HepG2 (cell line): ENCODE measurements around the gene RGS13. TPM values are rescaled to one million over a fixed set of nuclear protein-coding genes. Genes with fewer than 3 reads are reported as not detected.

Source experiments
- ARNT ChIP-seq: fragments of 450-650 bp; IDR thresholded peaks from 2 replicates; pipeline ENCODE4 v1.6.1; 2017
- CBFB ChIP-seq: sonication (generic); formaldehyde crosslinking; IDR thresholded peaks from 2 replicates; pipeline ENCODE4 v1.4.0; 2020; ENCODE audit warnings: missing genetic modification reagents
- EED ChIP-seq: sonication (generic); formaldehyde crosslinking; IDR thresholded peaks from 2 replicates; pipeline ENCODE4 v1.5.0; 2020; ENCODE audit warnings: mild to moderate bottlenecking, missing genetic modification reagents
- GFI1 ChIP-seq: sonication (generic); formaldehyde crosslinking; IDR thresholded peaks from 2 replicates; pipeline ENCODE4 v1.5.0; 2020; ENCODE audit warnings: missing genetic modification reagents, mild to moderate bottlenecking, borderline replicate concordance
- HES4 ChIP-seq: sonication (generic); formaldehyde crosslinking; IDR thresholded peaks from 2 replicates; pipeline ENCODE4 v1.9.0; 2021; ENCODE audit warnings: mild to moderate bottlenecking, missing genetic modification reagents, borderline replicate concordance
- HOXA7 ChIP-seq: sonication (generic); formaldehyde crosslinking; IDR thresholded peaks from 2 replicates; pipeline ENCODE4 v1.8.1; 2022; ENCODE audit warnings: mild to moderate bottlenecking, missing genetic modification reagents, moderate library complexity
- IRX3 ChIP-seq: sonication (generic); formaldehyde crosslinking; IDR thresholded peaks from 2 replicates; pipeline ENCODE4 v1.8.1; 2023; ENCODE audit warnings: mild to moderate bottlenecking, low read depth, missing genetic modification reagents, borderline replicate concordance
- MED13 ChIP-seq: sonication (generic); formaldehyde crosslinking; IDR thresholded peaks from 2 replicates; pipeline ENCODE4 v1.5.0; 2020; ENCODE audit warnings: missing genetic modification reagents
- NCOR1 ChIP-seq: fragments of 200-600 bp; sonication (generic); IDR thresholded peaks from 2 replicates; pipeline ENCODE4 v1.7.0; 2017; ENCODE audit warnings: antibody characterized with exemption, low read length, borderline replicate concordance
- NFYB ChIP-seq: sonication (generic); formaldehyde crosslinking; IDR thresholded peaks from 2 replicates; pipeline ENCODE4 v1.4.0; 2020; ENCODE audit warnings: missing genetic modification reagents
- NR2F2 ChIP-seq: IDR thresholded peaks from 2 replicates; pipeline ENCODE4 v1.6.1; 2012; ENCODE audit warnings: low read depth, inconsistent platforms, borderline replicate concordance
- SMARCE1 ChIP-seq: fragments of 450-650 bp; IDR thresholded peaks from 2 replicates; pipeline ENCODE4 v1.6.1; 2017; ENCODE audit warnings: borderline replicate concordance
- SOX13 ChIP-seq, 3 experiments: fragments of 450-650 bp in 1 of 3; sonication (generic) in 1 of 3; formaldehyde crosslinking in 1 of 3; IDR thresholded peaks in 2 of 3; conservative IDR thresholded peaks in 1 of 3; 2 replicates each; pipeline versions ENCODE4 v1.5.0 to v1.6.1; 2016 to 2020; ENCODE audit warnings: antibody characterized with exemption in 1 of 3, mild to moderate bottlenecking in 1 of 3, missing compliant biosample characterization in 1 of 3, missing genetic modification reagents in 1 of 3, moderate library complexity in 1 of 3
- ZBTB7B ChIP-seq: sonication (generic); formaldehyde crosslinking; IDR thresholded peaks from 2 replicates; pipeline ENCODE4 v1.4.0; 2020; ENCODE audit warnings: missing genetic modification reagents
- ZNF121 ChIP-seq: sonication (generic); formaldehyde crosslinking; IDR thresholded peaks from 2 replicates; pipeline ENCODE4 v1.5.0; 2020; ENCODE audit warnings: mild to moderate bottlenecking, missing genetic modification reagents
- ZNF275 ChIP-seq: sonication (generic); formaldehyde crosslinking; IDR thresholded peaks from 2 replicates; pipeline ENCODE4 v1.8.0; 2022; ENCODE audit warnings: missing genetic modification reagents, mild to moderate bottlenecking, inconsistent platforms, borderline replicate concordance
- ZNF639 ChIP-seq: conservative IDR thresholded peaks from 2 replicates; pipeline ENCODE4 v1.6.1; 2018; ENCODE audit warnings: missing genetic modification reagents
- ZNF782 ChIP-seq: sonication (generic); formaldehyde crosslinking; IDR thresholded peaks from 2 replicates; pipeline ENCODE4 v1.4.0; 2020; ENCODE audit warnings: missing genetic modification reagents, mild to moderate bottlenecking, borderline replicate concordance
- ZNF839 ChIP-seq: sonication (generic); formaldehyde crosslinking; IDR thresholded peaks from 2 replicates; pipeline ENCODE4 v1.4.0; 2020; ENCODE audit warnings: missing genetic modification reagents, mild to moderate bottlenecking, borderline replicate concordance
- ZSCAN30 ChIP-seq: sonication (generic); formaldehyde crosslinking; IDR thresholded peaks from 2 replicates; pipeline ENCODE4 v1.5.0; 2020; ENCODE audit warnings: mild to moderate bottlenecking, missing genetic modification reagents
- polyA plus RNA-seq, 8 experiments: library from polyadenylated mRNA; depleted of rRNA in 3 of 8; stranded (reverse) in 7 of 8; unstranded in 1 of 8; fragments of >200 nt; fragmentation: Illumina TruSeq in 4 of 8; extraction: Trizol in 4 of 8; gene quantifications; 2 replicates each; pipeline versions ENCODE4 v1.2.1 to v1.2.3, GENCODE V29; 2011 to 2016; ENCODE audit warnings: low read depth in 4 of 8, missing spikeins in 1 of 8, mixed read lengths in 1 of 8; ENCODE audit not compliant: insufficient read depth in 1 of 8
- total RNA-seq, 5 experiments: library from RNA; depleted of rRNA; stranded (reverse); fragments of >200 nt; fragmentation: Illumina TruSeq; extraction: Trizol; gene quantifications; 2 replicates each; pipeline ENCODE4 v1.2.3, GENCODE V29; 2016; ENCODE audit warnings: low read depth in 1 of 5
- TF ChIP-seq, protein P1 (sequence below): sonication (generic); formaldehyde crosslinking; IDR thresholded peaks from 2 replicates; pipeline ENCODE4 v1.4.0; 2020; ENCODE audit warnings: missing genetic modification reagents
- TF ChIP-seq, protein P2 (sequence below): sonication (generic); formaldehyde crosslinking; IDR thresholded peaks from 2 replicates; pipeline ENCODE4 v1.5.1; 2020; ENCODE audit warnings: mild to moderate bottlenecking, missing genetic modification reagents, moderate library complexity
- TF ChIP-seq, protein P3 (sequence below): sonication (generic); formaldehyde crosslinking; conservative IDR thresholded peaks from 2 replicates; pipeline ENCODE4 v1.4.0; 2020; ENCODE audit warnings: missing genetic modification reagents

RGS13 gene
- total and polyA plus RNA-seq, 2 of the 13 experiments (the other 11 are each of a cell fraction or from before 2014, with no cell fraction given), result not detected

DNA sequence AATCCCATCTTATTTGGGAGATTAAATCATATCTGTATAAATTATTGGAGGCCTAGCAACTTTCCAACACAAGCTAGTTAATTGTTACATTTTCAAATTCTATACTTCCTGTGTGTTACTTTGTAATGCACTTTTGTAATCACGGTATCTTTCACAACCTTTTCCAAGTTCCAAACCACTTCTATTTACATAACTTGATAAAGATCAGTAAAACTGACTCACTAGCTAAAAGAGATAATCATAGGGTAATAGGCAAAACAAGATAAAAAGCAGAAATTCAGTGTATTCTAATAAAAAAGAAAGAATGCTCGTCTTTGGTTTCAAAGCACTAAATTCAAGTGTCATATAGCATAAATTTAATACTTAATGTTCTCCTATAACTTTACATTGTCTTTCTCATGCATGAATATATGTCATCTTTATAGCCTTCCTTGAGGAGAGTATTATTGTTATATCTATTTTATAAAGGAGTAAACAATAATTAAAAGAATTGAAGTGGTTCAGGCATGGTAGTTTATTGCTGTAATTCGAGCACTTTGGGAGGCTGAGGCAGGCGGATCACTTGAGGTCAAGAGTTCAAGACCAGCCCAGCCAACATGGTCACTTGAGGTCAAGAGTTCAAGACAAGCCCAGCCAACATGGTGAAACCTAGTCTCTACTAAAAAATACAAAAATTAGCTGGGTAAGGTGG, 66.4 kb downstream of the RGS13 start (continued):
- TF ChIP-seq SOX13 (IDR thresholded peaks at IDR 0.05) (no peak), SOX13 (CRISPR knock-in tag; conservative IDR thresholded peaks at IDR 0.05 in 1 of 2, IDR thresholded peaks at IDR 0.05 in 1 of 2) (peak in 1 of 2 experiments; percentile 86; a peak in 2 of 4 replicates), ZNF639 (CRISPR knock-in tag) (no peak), IRX3 (CRISPR knock-in tag) (no peak), MED13 (CRISPR knock-in tag) (no peak), ZNF275 (CRISPR knock-in tag) (no peak), ARNT (no peak), CBFB (no peak), NCOR1 (peak; percentile 71; the same call in 1 of the 2 replicates), ZNF121 (CRISPR knock-in tag) (no peak), NFYB (CRISPR knock-in tag) (no peak), SMARCE1 (no peak), HOXA7 (no peak), ZSCAN30 (CRISPR knock-in tag) (no peak), HES4 (CRISPR knock-in tag) (no peak), NR2F2 (0 out of 2 replicates have a peak, but pooled peaks have one; percentile 36), ZBTB7B (no peak), ZNF782 (CRISPR knock-in tag) (no peak), EED (CRISPR knock-in tag) (no peak), ZNF839 (CRISPR knock-in tag) (no peak), GFI1 (CRISPR knock-in tag) (no peak)
- TF ChIP-seq, protein P1, sequence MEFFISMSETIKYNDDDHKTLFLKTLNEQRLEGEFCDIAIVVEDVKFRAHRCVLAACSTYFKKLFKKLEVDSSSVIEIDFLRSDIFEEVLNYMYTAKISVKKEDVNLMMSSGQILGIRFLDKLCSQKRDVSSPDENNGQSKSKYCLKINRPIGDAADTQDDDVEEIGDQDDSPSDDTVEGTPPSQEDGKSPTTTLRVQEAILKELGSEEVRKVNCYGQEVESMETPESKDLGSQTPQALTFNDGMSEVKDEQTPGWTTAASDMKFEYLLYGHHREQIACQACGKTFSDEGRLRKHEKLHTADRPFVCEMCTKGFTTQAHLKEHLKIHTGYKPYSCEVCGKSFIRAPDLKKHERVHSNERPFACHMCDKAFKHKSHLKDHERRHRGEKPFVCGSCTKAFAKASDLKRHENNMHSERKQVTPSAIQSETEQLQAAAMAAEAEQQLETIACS (CRISPR knock-in tag), result no peak
- TF ChIP-seq, protein P2, sequence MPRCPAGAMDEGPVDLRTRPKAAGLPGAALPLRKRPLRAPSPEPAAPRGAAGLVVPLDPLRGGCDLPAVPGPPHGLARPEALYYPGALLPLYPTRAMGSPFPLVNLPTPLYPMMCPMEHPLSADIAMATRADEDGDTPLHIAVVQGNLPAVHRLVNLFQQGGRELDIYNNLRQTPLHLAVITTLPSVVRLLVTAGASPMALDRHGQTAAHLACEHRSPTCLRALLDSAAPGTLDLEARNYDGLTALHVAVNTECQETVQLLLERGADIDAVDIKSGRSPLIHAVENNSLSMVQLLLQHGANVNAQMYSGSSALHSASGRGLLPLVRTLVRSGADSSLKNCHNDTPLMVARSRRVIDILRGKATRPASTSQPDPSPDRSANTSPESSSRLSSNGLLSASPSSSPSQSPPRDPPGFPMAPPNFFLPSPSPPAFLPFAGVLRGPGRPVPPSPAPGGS (CRISPR knock-in tag), result no peak
- TF ChIP-seq, protein P3, sequence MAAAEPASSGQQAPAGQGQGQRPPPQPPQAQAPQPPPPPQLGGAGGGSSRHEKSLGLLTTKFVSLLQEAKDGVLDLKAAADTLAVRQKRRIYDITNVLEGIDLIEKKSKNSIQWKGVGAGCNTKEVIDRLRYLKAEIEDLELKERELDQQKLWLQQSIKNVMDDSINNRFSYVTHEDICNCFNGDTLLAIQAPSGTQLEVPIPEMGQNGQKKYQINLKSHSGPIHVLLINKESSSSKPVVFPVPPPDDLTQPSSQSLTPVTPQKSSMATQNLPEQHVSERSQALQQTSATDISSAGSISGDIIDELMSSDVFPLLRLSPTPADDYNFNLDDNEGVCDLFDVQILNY (CRISPR knock-in tag), result no peak
